ENCODE data around the gene PHF19. TPM values are rescaled to one million over a fixed set of nuclear protein-coding genes. Genes with fewer than 3 reads are reported as not detected.

Gene PHF19
- polyA plus RNA-seq, 1 donor from 2014 or later: 4.9 TPM

- Histone ChIP-seq H3K79me2 (replicated peaks; ENCODE audit: insufficient read depth, low read length) (no peaks in the 10 kb centered on the region), H3K36me3 (ENCODE audit: insufficient read depth, low read length) (no peaks in the 10 kb centered on the region), H3K4me3 (ENCODE audit: low read length) (no peak overlapping the region), H3K27me3 (ENCODE audit: insufficient read depth, low read depth, low read length) (no peaks in the 10 kb centered on the region), H2AFZ (ENCODE audit: low read depth, low read length) (no peak overlapping the region), H3F3A (ENCODE audit: insufficient read depth, low read length, poor library complexity, severe bottlenecking) (no peaks in the 10 kb centered on the region), H4K20me1 (ENCODE audit: insufficient read depth) (no peaks in the 10 kb centered on the region), H3K4me2 (ENCODE audit: low read length) (no peak overlapping the region), H3K27ac (ENCODE audit: low read length) (no peak overlapping the region), H3K9me2 (ENCODE audit: insufficient read depth, low read length) (no peaks in the 10 kb centered on the region), H3K9me3 (ENCODE audit: low read length) (no peaks in the 10 kb centered on the region), H3K9ac (ENCODE audit: low read length) (no peak overlapping the region)
- TF ChIP-seq EZH2 (IDR thresholded peaks at IDR 0.05; ENCODE audit: borderline replicate concordance, insufficient read depth, low read length, poor library complexity, severe bottlenecking) (no peak), EP300 (conservative IDR thresholded peaks at IDR 0.05; ENCODE audit: poor library complexity, severe bottlenecking) (no peak), MXI1 (conservative IDR thresholded peaks at IDR 0.05; ENCODE audit: poor library complexity, severe bottlenecking) (no peak), RAD21 (conservative IDR thresholded peaks at IDR 0.05) (no peak)
Measured at GRCh38 chr9:120862452-120862851, 14.5 kb downstream of the PHF19 start.

GRCh38 chr9:120861935-120862334 is 15.1 kb downstream of the PHF19 start:
- Histone ChIP-seq H3K9me3 (ENCODE audit: low read length) (no peaks in the 10 kb centered on the region), H4K20me1 (ENCODE audit: insufficient read depth) (no peaks in the 10 kb centered on the region), H3K4me2 (ENCODE audit: low read length) (no peak overlapping the region), H3K9me2 (ENCODE audit: insufficient read depth, low read length) (no peaks in the 10 kb centered on the region), H3K9ac (ENCODE audit: low read length) (no peak overlapping the region), H3K79me2 (replicated peaks; ENCODE audit: insufficient read depth, low read length) (no peaks in the 10 kb centered on the region), H3K27ac (ENCODE audit: low read length) (no peak overlapping the region), H3K36me3 (ENCODE audit: insufficient read depth, low read length) (no peaks in the 10 kb centered on the region), H3K4me3 (ENCODE audit: low read length) (no peak overlapping the region), H3F3A (ENCODE audit: insufficient read depth, low read length, poor library complexity, severe bottlenecking) (no peaks in the 10 kb centered on the region), H3K27me3 (ENCODE audit: insufficient read depth, low read depth, low read length) (no peaks in the 10 kb centered on the region), H2AFZ (ENCODE audit: low read depth, low read length) (no peak overlapping the region)
- TF ChIP-seq MXI1 (conservative IDR thresholded peaks at IDR 0.05; ENCODE audit: poor library complexity, severe bottlenecking) (no peak), POLR2AphosphoS5 (IDR thresholded peaks at IDR 0.05) (no peak), SMC3 (conservative IDR thresholded peaks at IDR 0.05; ENCODE audit: poor library complexity) (no peak), REST (IDR thresholded peaks at IDR 0.05; ENCODE audit: borderline replicate concordance) (no peak)

GRCh38 chr9:120860083-120860482 is 16.9 kb downstream of the PHF19 start:
- no peak overlapping the region for H3K27ac ChIP-seq (ENCODE audit: low read length)
- no peaks in the 10 kb centered on the region for H3K36me3 ChIP-seq (ENCODE audit: insufficient read depth, low read length)

More at GRCh38 chr9:120860083-120860482, 16.9 kb downstream of the PHF19 start:
- Histone ChIP-seq H3K9ac (ENCODE audit: low read length) (no peak overlapping the region), H3K27me3 (ENCODE audit: insufficient read depth, low read depth, low read length) (no peaks in the 10 kb centered on the region), H3F3A (ENCODE audit: insufficient read depth, low read length, poor library complexity, severe bottlenecking) (no peaks in the 10 kb centered on the region), H3K9me3 (ENCODE audit: low read length) (no peaks in the 10 kb centered on the region), H3K4me3 (ENCODE audit: low read length) (no peak overlapping the region), H2AFZ (ENCODE audit: low read depth, low read length) (no peak overlapping the region), H3K79me2 (replicated peaks; ENCODE audit: insufficient read depth, low read length) (no peaks in the 10 kb centered on the region), H3K4me2 (ENCODE audit: low read length) (no peak overlapping the region), H3K9me2 (ENCODE audit: insufficient read depth, low read length) (no peaks in the 10 kb centered on the region), H4K20me1 (ENCODE audit: insufficient read depth) (no peaks in the 10 kb centered on the region)
- no peak for TF ChIP-seq RAD21 (conservative IDR thresholded peaks at IDR 0.05)
- no peak for TF ChIP-seq REST (IDR thresholded peaks at IDR 0.05; ENCODE audit: borderline replicate concordance)
- no peak for TF ChIP-seq TAF1 (IDR thresholded peaks at IDR 0.05; ENCODE audit: low read depth)
- TF ChIP-seq EP300 (conservative IDR thresholded peaks at IDR 0.05; ENCODE audit: poor library complexity, severe bottlenecking): no peak
- TF ChIP-seq POLR2AphosphoS5 (IDR thresholded peaks at IDR 0.05): no peak
- TF ChIP-seq SMC3 (conservative IDR thresholded peaks at IDR 0.05; ENCODE audit: poor library complexity): no peak
- no peak for TF ChIP-seq EZH2 (IDR thresholded peaks at IDR 0.05; ENCODE audit: borderline replicate concordance, insufficient read depth, low read length, poor library complexity, severe bottlenecking)
- no peak for TF ChIP-seq MXI1 (conservative IDR thresholded peaks at IDR 0.05; ENCODE audit: poor library complexity, severe bottlenecking)
- no peak for TF ChIP-seq CTCF (IDR thresholded peaks at IDR 0.05; ENCODE audit: poor library complexity, severe bottlenecking)

All from neural cell (in vitro differentiated cells).